ENCODE data around the gene CPED1.

DNA sequence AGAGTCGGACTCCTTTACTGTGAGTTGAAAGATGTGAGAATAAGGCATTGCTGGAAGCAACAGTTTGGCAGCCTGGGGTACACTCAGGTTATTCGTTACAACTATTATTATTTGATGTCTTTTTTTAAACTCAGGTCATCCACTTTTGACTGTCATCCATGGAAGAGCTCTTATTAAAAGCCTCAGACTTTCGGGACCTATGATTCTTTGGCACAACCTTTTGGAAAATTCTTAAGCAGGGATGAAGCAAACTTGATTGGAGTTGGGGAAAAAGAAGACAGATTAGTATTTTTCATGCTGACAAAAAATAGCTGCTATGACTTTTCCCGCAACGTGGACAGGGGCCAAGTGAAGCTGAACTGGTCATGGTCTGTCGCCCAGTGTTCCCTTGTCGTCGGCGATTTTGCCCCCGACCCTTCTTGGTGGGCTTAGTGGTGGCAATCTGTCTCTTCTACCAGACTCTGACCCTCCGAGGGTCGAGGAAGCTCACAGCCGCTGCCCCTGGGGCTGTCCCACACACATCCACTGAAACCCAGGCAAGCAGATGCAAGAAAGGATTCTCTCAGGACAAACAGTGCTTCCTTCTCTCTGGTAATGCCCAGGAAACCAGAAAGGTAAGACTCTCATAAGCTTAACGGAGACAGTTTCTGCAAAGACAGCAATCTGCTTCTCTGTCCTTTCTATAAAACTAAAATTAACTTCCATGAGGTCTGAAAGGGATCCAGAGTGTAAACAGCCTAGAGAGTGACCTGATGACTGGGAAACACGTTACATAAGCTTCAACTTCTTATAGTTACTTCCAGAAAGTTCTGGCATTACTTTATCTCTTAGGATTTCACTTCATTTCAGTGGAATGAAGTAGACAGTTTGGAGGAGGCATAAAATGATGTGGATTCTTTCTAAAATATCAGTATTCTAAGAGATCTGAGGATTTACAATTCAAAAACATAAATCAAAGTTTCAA lies 1.0 kb downstream of the CPED1 start:
- TF ChIP-seq, protein P1, sequence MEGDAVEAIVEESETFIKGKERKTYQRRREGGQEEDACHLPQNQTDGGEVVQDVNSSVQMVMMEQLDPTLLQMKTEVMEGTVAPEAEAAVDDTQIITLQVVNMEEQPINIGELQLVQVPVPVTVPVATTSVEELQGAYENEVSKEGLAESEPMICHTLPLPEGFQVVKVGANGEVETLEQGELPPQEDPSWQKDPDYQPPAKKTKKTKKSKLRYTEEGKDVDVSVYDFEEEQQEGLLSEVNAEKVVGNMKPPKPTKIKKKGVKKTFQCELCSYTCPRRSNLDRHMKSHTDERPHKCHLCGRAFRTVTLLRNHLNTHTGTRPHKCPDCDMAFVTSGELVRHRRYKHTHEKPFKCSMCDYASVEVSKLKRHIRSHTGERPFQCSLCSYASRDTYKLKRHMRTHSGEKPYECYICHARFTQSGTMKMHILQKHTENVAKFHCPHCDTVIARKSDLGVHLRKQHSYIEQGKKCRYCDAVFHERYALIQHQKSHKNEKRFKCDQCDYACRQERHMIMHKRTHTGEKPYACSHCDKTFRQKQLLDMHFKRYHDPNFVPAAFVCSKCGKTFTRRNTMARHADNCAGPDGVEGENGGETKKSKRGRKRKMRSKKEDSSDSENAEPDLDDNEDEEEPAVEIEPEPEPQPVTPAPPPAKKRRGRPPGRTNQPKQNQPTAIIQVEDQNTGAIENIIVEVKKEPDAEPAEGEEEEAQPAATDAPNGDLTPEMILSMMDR (conservative IDR thresholded peaks at IDR 0.05 in 1 of 2, IDR thresholded peaks at IDR 0.05 in 1 of 2; ENCODE audit: low read depth in 1 of 2, low read length in 2 of 2) = no peak
- no peak for TF ChIP-seq EZH2 (IDR thresholded peaks at IDR 0.05; ENCODE audit: low read length, missing control alignments)

All from fibroblast of lung (primary cell).